ENCODE data around the gene PNMT. TPM values are rescaled to one million over a fixed set of nuclear protein-coding genes. Genes with fewer than 3 reads are reported as not detected.

Gene PNMT
- total RNA-seq, 1 donor from 2014 or later: 0.22 TPM

Other genes starting within 250 kb of the PNMT start
- 37.3 to 43.0 TPM (median 39.2 TPM) in 3 replicates for gene MED1, start 217.2 kb upstream of the PNMT start, total RNA-seq
- gene CDK12, start 207.0 kb upstream of the PNMT start, total RNA-seq: 43.0 to 55.1 TPM (median 44.2 TPM) in 3 replicates
- not detected in 3 replicates for gene NEUROD2, start 60.5 kb upstream of the PNMT start, total RNA-seq
- gene PPP1R1B, start 41.5 kb upstream of the PNMT start, total RNA-seq: 0.12 to 0.75 TPM in 2 of 3 replicates, not detected in the other
- gene STARD3, start 31.3 kb upstream of the PNMT start, total RNA-seq: 39.8 to 49.6 TPM (median 42.3 TPM) in 3 replicates
- 0.64 to 1.3 TPM (median 0.77 TPM) in 3 replicates for gene TCAP, start 3.1 kb upstream of the PNMT start, total RNA-seq
- 20.2 to 38.1 TPM (median 24.9 TPM) in 3 replicates for gene PGAP3, start 19.6 kb downstream of the PNMT start, total RNA-seq
- 86.0 to 94.3 TPM (median 90.5 TPM) in 3 replicates for gene ERBB2, start 31.6 kb downstream of the PNMT start, total RNA-seq
- 45.3 to 48.5 TPM (median 46.5 TPM) in 3 replicates for gene MIEN1, start 62.1 kb downstream of the PNMT start, total RNA-seq
- gene GRB7, start 69.5 kb downstream of the PNMT start, total RNA-seq: 0.46 to 0.68 TPM in 2 of 3 replicates, not detected in the other
- gene IKZF3, start 195.9 kb downstream of the PNMT start, total RNA-seq: not detected in 3 replicates
- not detected in 3 replicates for gene ZPBP2, start 199.7 kb downstream of the PNMT start, total RNA-seq